GM12873 (cell line): ENCODE measurements around the gene CAMK4.

Source experiments
- CTCF ChIP-seq: IDR thresholded peaks from 2 replicates; pipeline ENCODE4 v1.5.1; 2012; ENCODE audit warnings: low read depth, mild to moderate bottlenecking, moderate library complexity, low read length, control low read depth; ENCODE audit not compliant: insufficient read depth; ENCODE audit errors: missing control alignments

CAMK4 gene

GRCh38 chr5:111348661-111349329, 124.6 kb downstream of the CAMK4 start:
- no peak for TF ChIP-seq CTCF

GRCh38 chr5:111349429-111349828, 125.2 kb downstream of the CAMK4 start:
- no peak for TF ChIP-seq CTCF

- TF ChIP-seq CTCF, result no peak
These were observed 128.9 kb downstream of the CAMK4 start for GRCh38 chr5:111353035-111353434.

GRCh38 chr5:111360173-111360572, 136.0 kb downstream of the CAMK4 start:
- no peak for TF ChIP-seq CTCF

GRCh38 chr5:111364992-111365391, 140.8 kb downstream of the CAMK4 start:
- no peak for TF ChIP-seq CTCF

- TF ChIP-seq CTCF, result no peak
These were observed 142.2 kb downstream of the CAMK4 start for GRCh38 chr5:111366388-111366787.

- no peak for TF ChIP-seq CTCF
These were observed 142.9 kb downstream of the CAMK4 start for GRCh38 chr5:111367115-111367514.

- TF ChIP-seq CTCF, result no peak
These were observed 148.6 kb downstream of the CAMK4 start for GRCh38 chr5:111372799-111373198.
